C4-2B (cell line): ENCODE data around the gene CCDC33.

Experiments used
- CTCF ChIP-seq: fragments of 450-650 bp; conservative IDR thresholded peaks from 2 replicates; pipeline ENCODE4 v1.5.1; 2017; ENCODE audit warnings: mild to moderate bottlenecking
- ZFX ChIP-seq: fragments of 450-650 bp; IDR thresholded peaks from 2 replicates; pipeline ENCODE4 v1.6.1; 2017

DNA sequence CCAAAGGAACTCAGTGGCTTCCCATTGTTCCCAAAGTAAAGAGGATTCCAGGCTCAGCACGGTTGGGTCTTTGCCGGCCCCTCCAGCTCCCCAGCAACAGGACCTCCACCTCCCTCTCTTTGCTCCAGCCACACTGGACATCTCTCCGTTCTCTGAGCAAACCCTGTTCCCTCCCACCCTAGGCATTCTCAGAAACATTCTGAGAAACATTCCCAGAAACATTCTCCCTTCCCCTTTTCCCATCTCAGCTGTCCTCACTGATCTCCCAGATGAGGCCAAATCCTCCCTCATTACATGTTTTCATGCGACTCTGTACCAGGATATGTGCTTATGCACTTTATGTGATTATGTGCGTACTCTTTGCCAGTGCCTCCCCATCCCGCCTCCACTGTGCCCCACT is 14.1 kb downstream of the CCDC33 start:
- TF ChIP-seq CTCF = no peak
- no peak for TF ChIP-seq ZFX
